Measurements from ENCODE around the gene GON7.

The GON7 gene

GRCh38 chr14:93200553-93200952, 6.3 kb downstream of the GON7 start:
- in situ Hi-C loops (cut with MboI; ENCODE audit: low pct_unique_long_range_greater_than_20kb, low sequenced_read_pairs, unreplicated experiment) = no loop called here
- DNase-seq (ENCODE audit: low spot score) = no peak
- no peak for TF ChIP-seq CTCF (IDR thresholded peaks at IDR 0.05; ENCODE audit: extremely low read depth, insufficient read depth, missing control alignments)

GRCh38 chr14:93199031-93199430, 7.8 kb downstream of the GON7 start:
- TF ChIP-seq CTCF (IDR thresholded peaks at IDR 0.05; ENCODE audit: extremely low read depth, insufficient read depth, missing control alignments) = no peak
- DNase-seq (ENCODE audit: low spot score) = no peak
- in situ Hi-C loops (cut with MboI; ENCODE audit: low pct_unique_long_range_greater_than_20kb, low sequenced_read_pairs, unreplicated experiment) = no loop called here

GRCh38 chr14:93195316-93195999, 11.4 kb downstream of the GON7 start:
- in situ Hi-C loops (cut with MboI; ENCODE audit: low pct_unique_long_range_greater_than_20kb, low sequenced_read_pairs, unreplicated experiment) = no loop called here
- TF ChIP-seq CTCF (IDR thresholded peaks at IDR 0.05; ENCODE audit: extremely low read depth, insufficient read depth, missing control alignments) = no peak
- no peak for DNase-seq (ENCODE audit: low spot score)

GRCh38 chr14:93186956-93187355, 19.9 kb downstream of the GON7 start:
- no peak for DNase-seq (ENCODE audit: low spot score)
- no peak for TF ChIP-seq CTCF (IDR thresholded peaks at IDR 0.05; ENCODE audit: extremely low read depth, insufficient read depth, missing control alignments)
- in situ Hi-C loops (cut with MboI; ENCODE audit: low pct_unique_long_range_greater_than_20kb, low sequenced_read_pairs, unreplicated experiment) = no loop called here

GRCh38 chr14:93186466-93186865, 20.4 kb downstream of the GON7 start:
- no peak for TF ChIP-seq CTCF (IDR thresholded peaks at IDR 0.05; ENCODE audit: extremely low read depth, insufficient read depth, missing control alignments)
- DNase-seq (ENCODE audit: low spot score) = no peak
- in situ Hi-C loops (cut with MboI; ENCODE audit: low pct_unique_long_range_greater_than_20kb, low sequenced_read_pairs, unreplicated experiment) = no loop called here

GRCh38 chr14:93185349-93185720, 21.5 kb downstream of the GON7 start:
- in situ Hi-C loops (cut with MboI; ENCODE audit: low pct_unique_long_range_greater_than_20kb, low sequenced_read_pairs, unreplicated experiment) = no loop called here
- peak; percentile 29 for DNase-seq (ENCODE audit: low spot score)
- no peak for TF ChIP-seq CTCF (IDR thresholded peaks at IDR 0.05; ENCODE audit: extremely low read depth, insufficient read depth, missing control alignments)
